Calu3 (cell line): Measurements from ENCODE around the gene NCK2. TPM values are rescaled to one million over a fixed set of nuclear protein-coding genes. Genes with fewer than 3 reads are reported as not detected.

Source experiments
- BruUV-seq: library from RNA; stranded (reverse); fragments of 400-500 nt; replicated peaks from 2 replicates; lab custom pipeline; 2021; lab: Mats Ljungman, UMichigan
- CTCF ChIA-PET: fragments of 300-600 bp; sonication (Branson Sonifier 250); formaldehyde crosslinking; loops from one replicate; lab custom pipeline; 2022; ENCODE audit warnings: antibody characterized with exemption; lab: Charles Lee
- DNase-seq: peaks from one replicate; pipeline ENCODE4 v3.0.0; 2022
- H3K27ac Mint-ChIP-seq: one replicate; pipeline ENCODE4 v1.8.0; 2022; ENCODE audit warnings: mixed read lengths; ENCODE audit not compliant: unreplicated experiment
- H3K27me3 Mint-ChIP-seq: one replicate; pipeline ENCODE4 v1.8.0; 2022; ENCODE audit warnings: mixed read lengths; ENCODE audit not compliant: unreplicated experiment
- H3K36me3 Mint-ChIP-seq: one replicate; pipeline ENCODE4 v1.8.0; 2022; ENCODE audit warnings: mild to moderate bottlenecking, moderate library complexity, mixed read lengths; ENCODE audit not compliant: insufficient read depth, unreplicated experiment
- H3K4me1 Mint-ChIP-seq: one replicate; pipeline ENCODE4 v1.8.0; 2022; ENCODE audit warnings: mild to moderate bottlenecking, low read depth, mixed read lengths; ENCODE audit not compliant: unreplicated experiment
- H3K4me3 Mint-ChIP-seq: one replicate; pipeline ENCODE4 v1.8.0; 2022; ENCODE audit warnings: mild to moderate bottlenecking, low read depth, moderate library complexity, mixed read lengths; ENCODE audit not compliant: unreplicated experiment
- H3K9me3 Mint-ChIP-seq: one replicate; pipeline ENCODE4 v1.8.0; 2022; ENCODE audit warnings: low read depth, mixed read lengths; ENCODE audit not compliant: unreplicated experiment
- intact Hi-C: fragments of 100-400 bp; cut with micrococcal nuclease; formaldehyde crosslinking; loops from one replicate; pipeline ENCODE4 v1.10.0; 2022; ENCODE audit not compliant: unreplicated experiment
- total RNA-seq: library from RNA; stranded (reverse); gene quantifications from 2 replicates; pipeline ENCODE4 v1.2.3, GENCODE V29; 2022
- TF ChIP-seq, protein P1 (sequence below): fragments of 200-600 bp; IDR thresholded peaks from one replicate; pipeline ENCODE4 v1.8.0; 2022; ENCODE audit warnings: antibody characterized with exemption; ENCODE audit not compliant: unreplicated experiment

NCK2 gene
- total RNA-seq, 1 experiment from 2014 or later: 88.6 TPM

DNA sequence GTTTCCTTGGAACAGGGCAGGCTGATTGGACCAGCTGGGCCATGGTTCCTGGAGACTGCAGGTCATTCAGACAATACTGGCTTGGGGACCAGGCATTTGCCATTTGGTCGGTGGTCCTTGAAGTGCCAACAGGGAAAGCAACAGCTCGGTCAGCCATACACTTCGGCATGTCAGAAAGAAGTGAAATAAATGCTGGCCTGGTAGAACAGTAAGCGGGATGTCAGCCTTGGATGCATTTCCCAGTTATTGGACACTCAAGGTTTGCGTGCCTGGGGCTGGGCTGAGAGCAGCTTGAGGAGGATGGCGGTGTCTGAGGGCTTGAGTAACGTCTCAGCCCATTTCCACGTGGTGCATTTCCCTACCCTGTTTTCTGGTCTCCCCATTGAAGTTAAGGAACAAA is 75.4 kb downstream of the NCK2 start:
- intact Hi-C loops: no loop called here
- Mint-ChIP-seq H3K4me1 (no peaks in the 10 kb centered on the region), H3K36me3 (peaks cover 6% of the 10 kb centered on the region), H3K27ac (no peak overlapping the region), H3K27me3 (no peaks in the 10 kb centered on the region), H3K9me3 (no peaks in the 10 kb centered on the region), H3K4me3 (no peak overlapping the region)
- TF ChIP-seq, protein P1, sequence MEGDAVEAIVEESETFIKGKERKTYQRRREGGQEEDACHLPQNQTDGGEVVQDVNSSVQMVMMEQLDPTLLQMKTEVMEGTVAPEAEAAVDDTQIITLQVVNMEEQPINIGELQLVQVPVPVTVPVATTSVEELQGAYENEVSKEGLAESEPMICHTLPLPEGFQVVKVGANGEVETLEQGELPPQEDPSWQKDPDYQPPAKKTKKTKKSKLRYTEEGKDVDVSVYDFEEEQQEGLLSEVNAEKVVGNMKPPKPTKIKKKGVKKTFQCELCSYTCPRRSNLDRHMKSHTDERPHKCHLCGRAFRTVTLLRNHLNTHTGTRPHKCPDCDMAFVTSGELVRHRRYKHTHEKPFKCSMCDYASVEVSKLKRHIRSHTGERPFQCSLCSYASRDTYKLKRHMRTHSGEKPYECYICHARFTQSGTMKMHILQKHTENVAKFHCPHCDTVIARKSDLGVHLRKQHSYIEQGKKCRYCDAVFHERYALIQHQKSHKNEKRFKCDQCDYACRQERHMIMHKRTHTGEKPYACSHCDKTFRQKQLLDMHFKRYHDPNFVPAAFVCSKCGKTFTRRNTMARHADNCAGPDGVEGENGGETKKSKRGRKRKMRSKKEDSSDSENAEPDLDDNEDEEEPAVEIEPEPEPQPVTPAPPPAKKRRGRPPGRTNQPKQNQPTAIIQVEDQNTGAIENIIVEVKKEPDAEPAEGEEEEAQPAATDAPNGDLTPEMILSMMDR: no peak
- DNase-seq: no peak
- CTCF ChIA-PET: no interaction called here
- BruUV-seq: no TSS peak

DNA sequence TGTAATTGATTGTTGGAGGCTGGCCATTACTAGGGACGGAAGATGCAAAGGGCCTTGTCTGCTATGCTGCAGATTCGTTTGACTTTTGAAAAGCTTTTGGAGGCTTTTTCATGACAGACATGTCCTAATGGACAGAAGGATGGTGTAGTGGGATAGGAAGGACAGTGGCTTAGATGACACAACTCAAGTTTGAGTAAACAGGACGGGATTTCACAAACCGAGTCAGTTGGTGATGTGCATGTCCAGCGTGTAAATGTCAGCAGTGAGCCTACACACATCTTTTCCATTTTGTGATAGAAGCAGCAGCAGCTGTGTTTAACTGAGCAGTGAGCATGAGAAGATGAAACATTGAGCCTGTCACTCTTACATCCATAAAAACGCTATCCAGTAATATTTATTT is 76.0 kb downstream of the NCK2 start:
- H3K27me3 Mint-ChIP-seq: no peaks in the 10 kb centered on the region
- BruUV-seq: no TSS peak
- no peaks in the 10 kb centered on the region for H3K4me1 Mint-ChIP-seq
- TF ChIP-seq, protein P1: no peak
- no peak overlapping the region for H3K4me3 Mint-ChIP-seq
- H3K36me3 Mint-ChIP-seq: peaks cover 6% of the 10 kb centered on the region
- no peaks in the 10 kb centered on the region for H3K9me3 Mint-ChIP-seq
- intact Hi-C loops: no loop called here
- no peak for DNase-seq
- CTCF ChIA-PET: no interaction called here
- H3K27ac Mint-ChIP-seq: no peak overlapping the region

DNA sequence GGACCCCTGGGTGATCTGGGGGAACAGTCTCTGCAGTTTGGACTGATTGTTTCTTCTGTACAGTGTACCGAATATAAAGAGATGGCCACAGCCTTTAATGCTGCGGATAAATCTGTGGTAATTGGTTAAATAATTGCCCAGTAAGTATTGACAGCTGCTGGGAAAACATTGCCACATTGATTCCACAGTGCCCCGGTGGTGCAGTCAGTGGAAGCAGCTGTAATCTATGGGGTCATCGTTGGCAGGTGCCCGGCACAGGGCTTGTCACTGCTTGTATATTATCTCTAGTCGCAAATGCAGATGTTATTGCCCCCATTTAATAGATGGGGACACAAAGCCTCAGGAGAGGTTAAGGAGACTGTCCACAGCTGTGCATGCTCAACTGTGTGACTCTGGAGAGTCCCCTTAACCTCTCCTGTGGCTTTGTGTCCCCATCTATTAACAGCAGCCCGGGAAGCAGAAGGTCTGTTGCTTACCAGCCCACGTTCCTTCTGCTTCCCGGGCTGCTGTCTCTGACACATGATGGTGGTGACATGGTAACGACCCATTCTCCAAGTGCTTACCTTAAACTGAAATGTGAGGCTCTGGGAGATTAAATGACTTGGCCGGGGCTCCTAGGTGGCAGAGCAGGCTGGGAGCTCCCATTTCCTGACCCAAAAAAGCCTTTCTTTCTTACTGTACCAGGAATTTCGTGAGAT is 76.9 kb downstream of the NCK2 start:
- BruUV-seq: no TSS peak
- Mint-ChIP-seq H3K9me3 (no peaks in the 10 kb centered on the region), H3K36me3 (peaks cover 9% of the 10 kb centered on the region), H3K4me1 (no peaks in the 10 kb centered on the region), H3K27me3 (no peaks in the 10 kb centered on the region), H3K27ac (no peak overlapping the region), H3K4me3 (no peak overlapping the region)
- intact Hi-C loops: no loop called here
- TF ChIP-seq, protein P1: no peak
- no peak for DNase-seq
- CTCF ChIA-PET: no interaction called here

DNA sequence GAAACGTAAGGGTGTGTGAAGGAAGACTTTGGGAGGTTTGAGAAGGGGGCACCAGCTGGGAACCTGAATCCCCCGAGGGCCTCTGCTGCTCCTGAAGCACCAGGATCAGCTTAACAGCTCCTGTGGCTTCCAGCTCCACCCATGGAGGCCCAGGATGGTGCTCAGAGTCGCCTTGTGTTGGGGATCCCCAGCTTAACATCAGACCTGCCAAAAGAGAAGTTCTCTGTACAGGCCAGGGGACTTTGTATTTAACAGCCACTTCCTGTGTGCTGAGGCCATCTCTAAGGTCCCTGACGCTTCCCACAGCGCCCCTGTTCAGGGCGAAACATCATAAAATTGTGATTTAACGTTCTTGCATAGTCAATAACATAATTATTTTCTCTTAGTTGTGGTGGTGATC is 77.5 kb downstream of the NCK2 start:
- TF ChIP-seq, protein P1: no peak

More for the DNA sequence above, 77.5 kb downstream of the NCK2 start:
- no peaks in the 10 kb centered on the region for H3K9me3 Mint-ChIP-seq
- H3K4me1 Mint-ChIP-seq: no peaks in the 10 kb centered on the region
- intact Hi-C loops: no loop called here
- peaks cover 9% of the 10 kb centered on the region for H3K36me3 Mint-ChIP-seq
- CTCF ChIA-PET: no interaction called here
- no peak overlapping the region for H3K27ac Mint-ChIP-seq
- BruUV-seq: no TSS peak
- H3K27me3 Mint-ChIP-seq: no peaks in the 10 kb centered on the region
- DNase-seq: no peak
- H3K4me3 Mint-ChIP-seq: no peak overlapping the region
